IPS-NIHi7 (cell line): Measurements from ENCODE around the gene LRP6.
"Not testable (repeated sequence)": the region's sequence is repeated elsewhere in the genome, so short reads cannot be mapped to it uniquely, and the experiment has no call there.

Source experiments
- DNase-seq: peaks from one replicate; pipeline ENCODE4 v3.0.0; 2012; ENCODE audit warnings: mixed read lengths; ENCODE audit errors: extremely low spot score

LRP6 gene

DNA sequence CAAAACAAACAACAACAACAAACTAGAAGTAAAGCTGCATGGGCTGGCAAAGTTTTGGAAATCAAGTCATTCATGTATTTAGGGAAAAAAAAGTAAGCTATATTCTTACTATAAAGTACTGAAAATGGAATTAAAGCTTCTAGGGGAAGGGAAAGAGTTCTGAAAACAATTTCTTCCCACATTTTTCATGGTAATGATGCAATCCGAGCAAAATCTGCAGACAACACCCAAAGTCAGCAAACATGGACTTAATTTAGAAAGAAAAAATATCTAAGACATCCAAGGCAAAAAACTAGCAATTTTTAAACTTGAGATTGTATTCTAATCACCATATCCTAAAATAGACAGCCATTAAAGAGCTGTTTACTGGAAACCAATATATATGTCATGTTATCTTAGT is 86.3 kb downstream of the LRP6 start:
- DNase-seq = no peak

DNA sequence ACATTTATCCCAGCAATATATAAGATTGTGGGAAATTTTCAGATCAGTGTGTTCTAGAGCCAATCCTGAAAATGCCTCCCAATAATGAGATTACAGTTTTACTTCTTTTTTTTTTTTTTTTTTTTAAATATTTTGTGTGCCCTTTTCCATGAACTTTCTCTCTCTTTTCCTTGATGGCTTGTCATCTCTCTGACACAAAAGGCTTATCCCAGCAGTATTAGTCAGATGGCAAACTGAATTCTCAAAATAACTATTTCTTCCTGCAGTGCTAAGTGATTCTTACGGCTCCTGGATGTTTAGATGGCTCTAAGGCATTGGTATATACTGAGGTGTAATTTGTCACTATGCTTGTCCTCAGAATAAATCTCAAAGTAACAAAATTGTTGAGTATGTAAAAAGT is 86.7 kb downstream of the LRP6 start:
- no peak for DNase-seq

DNA sequence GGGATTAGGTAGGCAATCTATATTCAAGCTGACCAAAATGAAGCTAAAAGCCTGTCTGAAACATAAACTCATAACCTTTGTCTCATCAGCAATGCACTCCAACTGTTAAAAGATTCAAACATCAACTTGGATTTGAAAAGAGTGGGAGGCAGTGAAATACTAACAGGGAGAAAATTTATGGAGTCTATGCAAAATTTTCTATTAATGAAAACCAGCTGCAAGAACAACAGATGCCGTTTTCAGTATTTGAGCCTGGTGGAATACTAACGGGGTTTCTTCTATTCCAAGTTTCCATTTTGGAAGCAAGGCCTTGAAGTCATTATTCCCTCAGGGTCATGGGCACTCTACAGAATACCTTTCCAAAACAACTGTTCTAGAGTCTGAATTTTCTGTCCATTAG is 88.3 kb downstream of the LRP6 start:
- no peak for DNase-seq

DNA sequence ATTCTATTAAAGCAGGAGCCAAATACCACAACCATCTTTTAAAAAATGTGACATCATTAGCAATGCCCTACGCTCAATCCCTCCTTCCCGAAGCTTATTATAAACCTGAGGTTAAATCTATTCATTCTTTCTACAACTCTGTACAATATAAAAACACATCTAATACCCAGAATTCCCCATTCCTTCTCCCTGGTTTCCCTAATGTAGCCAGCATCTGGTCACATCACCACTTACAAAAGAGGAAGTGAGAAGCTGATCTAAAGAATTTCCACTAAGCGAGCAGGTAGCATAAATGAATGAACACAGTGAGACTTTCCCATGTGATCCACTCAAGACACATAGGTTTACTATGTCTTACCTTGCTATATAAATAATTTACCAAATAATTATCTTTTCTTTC is 90.4 kb downstream of the LRP6 start:
- DNase-seq = no peak

DNA sequence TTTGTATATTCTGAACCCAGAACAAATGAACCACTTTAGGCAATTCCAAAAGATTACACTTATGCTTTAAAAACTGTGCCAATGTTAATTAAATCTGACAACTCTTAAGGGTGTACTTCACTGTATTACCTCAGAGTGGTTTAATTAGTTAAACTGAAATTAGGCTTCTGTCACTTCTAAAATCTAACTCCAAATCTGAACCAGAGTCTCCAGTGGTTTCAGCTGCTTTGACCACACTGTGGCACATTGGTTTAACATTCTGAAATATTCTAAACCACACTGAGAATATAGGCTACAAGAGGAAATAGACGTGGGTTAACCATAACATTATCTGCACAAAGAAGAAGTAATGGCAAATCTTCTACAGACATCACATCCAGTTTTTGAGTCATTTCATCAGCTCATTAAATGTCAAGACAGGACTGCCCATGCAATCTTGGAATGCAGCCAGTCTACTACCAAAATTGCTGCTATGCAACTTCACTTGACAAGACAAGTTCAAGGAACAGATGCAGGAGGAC is 94.8 kb downstream of the LRP6 start:
- DNase-seq = no peak

DNA sequence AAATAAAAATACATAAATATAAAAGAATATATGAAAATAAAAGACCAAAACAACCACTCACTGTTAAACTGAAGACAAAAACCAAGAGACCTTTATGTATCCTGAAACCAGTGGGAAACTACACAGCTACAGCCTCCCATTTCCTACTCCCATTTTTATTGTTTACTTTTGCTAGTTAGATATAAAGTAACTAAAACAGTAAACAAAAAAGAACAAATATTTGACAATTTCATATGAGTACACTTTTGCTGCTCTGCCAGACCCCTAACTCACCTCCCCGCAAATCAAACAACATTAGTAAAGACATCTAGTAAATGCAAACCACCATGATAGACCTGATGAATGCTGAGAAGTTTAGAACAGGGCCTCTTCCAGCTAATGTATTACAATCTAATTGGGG is 99.0 kb downstream of the LRP6 start:
- DNase-seq = no peak

DNA sequence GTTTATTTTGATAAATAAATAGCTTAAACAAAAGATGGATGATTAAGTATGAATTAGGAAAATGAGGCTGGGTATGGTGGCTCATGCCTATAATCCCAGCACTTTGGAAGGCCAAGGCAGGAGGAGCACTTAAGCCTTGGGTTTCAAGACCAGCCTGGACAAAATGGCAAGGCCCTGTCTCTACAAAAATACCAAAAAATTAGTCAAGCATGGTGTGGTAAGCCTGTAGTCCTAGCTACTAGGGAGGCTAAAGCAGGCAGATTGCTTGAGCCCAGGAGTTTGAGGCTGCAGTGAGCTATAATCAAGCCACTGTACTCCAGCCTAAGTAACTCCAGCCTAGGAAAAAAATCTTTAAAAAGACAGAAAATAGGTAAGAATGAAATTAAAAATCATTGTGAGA is 100.1 kb downstream of the LRP6 start:
- no peak for DNase-seq

DNA sequence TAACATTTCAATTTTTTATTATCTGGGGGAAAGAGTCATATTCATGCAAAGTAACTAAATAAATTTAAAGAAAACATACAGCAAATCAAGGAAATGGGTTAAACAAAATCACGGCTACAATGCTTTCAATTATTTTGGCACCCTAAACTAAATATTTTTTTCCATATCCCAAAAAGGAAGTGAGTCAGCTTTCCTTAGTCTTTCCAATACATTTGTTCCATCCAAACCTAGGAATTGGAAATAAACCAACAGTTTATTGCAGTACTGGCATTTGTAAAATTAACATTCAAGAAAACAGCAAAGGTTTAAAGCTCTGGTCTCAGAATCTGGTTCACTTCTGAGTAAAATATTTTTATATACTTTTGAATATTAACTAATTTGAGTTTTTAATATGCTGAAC is 106.9 kb downstream of the LRP6 start:
- no peak for DNase-seq

DNA sequence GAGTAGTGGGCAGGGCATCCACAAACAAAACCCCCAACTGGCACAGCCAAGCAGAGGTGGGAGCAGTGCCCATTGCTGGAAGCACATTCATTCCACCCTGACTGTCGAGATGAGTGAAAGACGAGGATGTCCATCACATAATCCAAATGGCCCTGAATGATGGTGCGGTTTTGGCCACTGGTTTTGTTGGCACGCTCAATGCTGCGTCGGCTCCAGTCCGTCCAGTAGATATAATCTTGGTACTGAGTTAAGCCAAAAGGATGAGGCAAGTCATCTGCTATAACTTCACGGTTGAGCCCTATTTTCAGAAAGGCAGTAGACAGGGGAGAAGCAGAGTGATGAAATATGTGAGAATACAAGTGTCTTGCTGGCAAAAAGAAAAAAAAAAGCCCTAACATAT is 108.0 kb downstream of the LRP6 start:
- no peak for DNase-seq

DNA sequence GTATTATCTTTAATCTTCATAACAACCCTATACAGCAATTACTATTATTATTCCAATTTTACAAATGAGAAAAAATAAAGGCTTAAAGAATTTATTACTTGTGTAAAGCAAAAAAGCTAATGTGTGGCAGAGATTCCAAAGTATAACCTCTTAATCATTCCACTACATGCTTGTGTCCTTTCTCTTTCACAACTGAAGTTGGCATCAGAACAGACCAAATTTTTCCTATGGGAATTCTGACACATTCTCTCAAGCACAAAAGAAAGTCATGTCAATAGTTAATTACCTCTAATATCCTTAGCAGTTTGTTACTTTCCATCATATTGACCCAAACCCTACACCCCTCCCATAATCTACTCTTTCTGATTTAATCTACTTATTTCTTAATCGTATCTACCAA is 109.4 kb downstream of the LRP6 start:
- DNase-seq = no peak

DNA sequence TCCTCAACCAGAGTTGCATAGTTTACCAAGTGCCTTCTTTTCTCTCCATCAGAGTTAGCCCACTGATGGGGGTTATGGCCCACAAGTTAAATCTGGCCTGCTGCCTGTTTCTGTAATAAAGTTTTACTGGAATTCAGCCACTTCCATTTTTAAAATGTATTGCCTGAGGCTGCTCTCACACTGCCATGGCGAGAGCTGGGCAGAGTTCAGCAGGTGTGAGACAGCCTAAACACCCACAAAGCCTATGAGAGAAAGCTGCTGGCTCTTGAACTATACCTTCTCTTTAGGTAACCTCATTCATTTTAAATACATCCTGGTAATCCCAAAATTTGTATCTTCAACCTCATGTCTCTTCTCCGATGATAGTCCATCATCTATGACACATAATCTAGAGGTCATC is 110.0 kb downstream of the LRP6 start:
- no peak for DNase-seq

DNA sequence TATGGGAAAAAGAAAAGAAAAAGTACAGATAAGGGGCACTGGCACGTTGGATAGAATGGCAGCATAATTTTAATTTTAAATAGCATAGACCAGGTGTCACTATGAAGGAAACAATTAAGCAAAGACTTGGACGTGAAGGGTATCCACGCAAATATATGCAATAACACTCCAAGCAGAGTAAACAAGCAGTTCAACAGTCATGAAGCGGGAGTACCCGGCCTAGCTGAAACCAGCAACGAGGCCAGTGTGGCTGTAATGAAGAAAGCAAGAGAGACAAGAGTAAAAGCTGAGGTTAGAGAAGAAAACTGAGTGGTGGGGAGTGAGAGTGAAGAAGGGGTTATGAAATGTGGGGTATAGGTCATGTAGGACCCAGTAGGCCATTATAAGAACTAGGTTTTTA is 110.7 kb downstream of the LRP6 start:
- DNase-seq = no peak

DNA sequence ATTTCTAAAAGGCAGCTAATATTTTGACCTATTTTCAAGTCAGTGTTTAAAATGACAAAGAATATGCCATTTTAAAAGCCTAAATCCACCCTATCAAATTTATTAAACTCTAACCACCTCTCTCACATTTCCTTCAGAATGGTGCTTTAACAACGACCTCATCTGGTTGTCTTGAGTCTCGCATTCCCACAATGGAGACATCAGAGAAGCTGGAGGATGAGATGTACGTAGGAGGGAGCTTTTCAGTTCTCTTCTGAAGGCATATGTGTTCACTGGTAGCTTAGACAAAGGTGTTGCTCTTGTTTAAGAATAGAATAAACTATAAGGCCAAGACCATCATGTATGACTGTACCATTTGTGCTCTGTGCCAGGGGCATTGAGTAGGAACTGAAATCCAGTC is 113.2 kb downstream of the LRP6 start:
- no peak for DNase-seq

DNA sequence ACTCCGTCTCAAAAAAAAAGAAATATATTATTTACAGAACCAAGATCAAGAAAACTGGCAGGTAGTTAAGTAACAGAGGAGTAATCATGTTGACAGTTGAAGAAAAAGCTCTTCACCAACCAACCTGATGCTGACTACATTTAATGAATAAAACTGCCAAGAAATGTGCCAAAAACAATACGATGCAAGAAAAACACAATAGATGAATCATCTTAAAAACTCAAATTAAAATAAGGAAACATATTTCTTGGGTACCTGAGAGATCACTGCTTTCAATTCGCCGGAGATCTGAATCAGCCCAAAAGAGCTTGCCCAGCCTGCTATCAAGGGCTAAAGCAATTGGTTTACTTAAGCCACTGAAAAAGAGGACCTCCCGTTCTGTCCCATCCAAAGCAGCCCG is 119.7 kb downstream of the LRP6 start:
- no peak for DNase-seq

DNA sequence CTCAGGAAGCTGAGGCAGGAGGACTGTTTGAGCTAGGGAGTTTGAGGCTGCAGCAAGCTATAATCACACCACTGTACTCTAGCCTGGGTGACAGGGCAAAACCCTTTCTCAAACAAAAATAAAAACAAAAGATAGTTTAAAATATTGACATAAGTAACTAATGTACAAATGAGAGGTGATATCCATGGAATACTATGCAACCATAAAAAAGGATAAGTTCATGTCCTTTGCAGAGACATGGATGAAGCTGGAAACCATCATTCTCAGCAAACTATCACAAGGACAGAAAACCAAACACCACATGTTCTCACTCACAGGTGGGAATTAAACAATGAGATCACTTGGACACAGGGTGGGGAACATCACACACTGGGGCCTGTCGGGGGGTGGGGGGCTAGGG is 122.3 kb downstream of the LRP6 start:
- not testable (repeated sequence) for DNase-seq

DNA sequence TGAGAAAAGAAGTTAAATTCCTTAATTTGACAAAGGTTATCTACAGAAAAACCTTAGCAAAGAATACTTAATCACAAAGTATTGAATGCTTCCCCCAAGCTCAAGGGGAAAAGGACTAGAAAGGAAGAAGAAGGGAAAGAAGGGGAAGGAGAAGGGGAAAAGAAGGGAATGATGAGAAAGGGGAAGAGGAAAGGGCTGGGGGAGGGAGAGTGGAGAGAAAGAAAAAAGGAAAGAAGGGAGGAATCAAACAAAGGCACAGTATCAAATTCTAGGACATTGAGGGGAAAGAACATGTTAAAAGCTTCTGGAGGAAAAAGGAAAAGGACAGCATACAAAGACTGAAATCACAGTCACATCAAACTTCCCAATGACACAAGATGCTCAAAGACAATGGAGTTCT is 125.8 kb downstream of the LRP6 start:
- no peak for DNase-seq

DNA sequence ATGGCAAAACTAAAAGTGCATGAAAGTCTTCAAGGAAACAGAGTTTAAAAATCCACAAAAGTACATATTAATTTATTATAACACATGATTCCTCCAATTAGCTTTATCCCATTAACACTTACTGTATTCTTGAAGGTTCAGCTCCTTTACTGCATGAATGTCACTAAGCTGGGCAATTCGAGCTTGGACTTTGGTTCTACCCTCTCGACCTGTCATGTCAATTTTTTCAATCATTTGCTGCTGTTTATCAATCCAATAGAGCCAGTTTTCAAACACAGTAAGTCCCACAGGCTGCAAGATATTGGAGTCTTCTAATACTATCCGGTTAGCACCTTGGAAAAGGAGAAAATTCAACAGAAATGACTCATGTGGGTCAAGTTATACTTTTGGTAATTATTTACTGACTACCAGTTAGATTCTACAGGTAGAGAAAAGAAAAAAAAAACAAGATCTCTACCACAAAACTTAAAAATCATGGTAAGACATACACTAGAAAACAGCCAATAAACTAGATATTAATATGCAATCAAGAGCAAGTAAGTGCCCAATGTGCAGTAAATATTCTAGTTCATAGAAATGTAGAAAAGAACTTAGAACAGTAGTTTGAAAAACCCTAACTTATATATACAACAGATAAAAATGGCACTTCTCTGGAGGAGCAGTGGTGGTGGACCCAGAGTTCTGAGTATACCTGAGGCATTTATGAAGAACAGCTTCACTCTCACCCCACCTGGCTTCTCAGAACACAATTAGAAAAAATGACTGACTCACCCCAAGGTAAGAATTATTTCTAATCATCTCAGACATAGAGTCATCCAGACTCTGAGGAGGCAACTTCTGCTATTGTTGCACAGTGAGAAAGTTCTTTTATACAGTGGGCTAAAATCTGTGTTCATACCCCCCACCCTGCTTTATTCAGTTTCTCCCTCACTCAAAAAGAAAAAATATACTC is 128.4 kb downstream of the LRP6 start:
- no peak for DNase-seq

DNA sequence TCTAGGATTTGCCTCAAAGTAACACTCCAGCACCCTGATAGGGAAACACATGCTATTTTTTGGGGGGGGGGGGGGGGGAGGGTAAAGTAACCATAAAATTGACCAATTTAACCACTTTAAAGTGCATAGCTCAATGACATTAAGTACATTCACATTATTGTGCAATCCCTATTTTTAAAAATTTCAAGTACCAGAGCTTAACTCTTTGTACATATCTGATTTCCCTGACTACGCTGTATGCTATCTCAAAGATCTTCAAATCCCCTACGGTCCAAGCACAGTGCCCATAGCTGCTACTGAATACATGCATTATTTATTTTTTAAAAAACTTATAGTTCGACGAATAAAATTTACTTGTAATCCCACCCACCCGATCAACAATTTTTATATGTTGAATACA is 133.1 kb downstream of the LRP6 start:
- DNase-seq = no peak

DNA sequence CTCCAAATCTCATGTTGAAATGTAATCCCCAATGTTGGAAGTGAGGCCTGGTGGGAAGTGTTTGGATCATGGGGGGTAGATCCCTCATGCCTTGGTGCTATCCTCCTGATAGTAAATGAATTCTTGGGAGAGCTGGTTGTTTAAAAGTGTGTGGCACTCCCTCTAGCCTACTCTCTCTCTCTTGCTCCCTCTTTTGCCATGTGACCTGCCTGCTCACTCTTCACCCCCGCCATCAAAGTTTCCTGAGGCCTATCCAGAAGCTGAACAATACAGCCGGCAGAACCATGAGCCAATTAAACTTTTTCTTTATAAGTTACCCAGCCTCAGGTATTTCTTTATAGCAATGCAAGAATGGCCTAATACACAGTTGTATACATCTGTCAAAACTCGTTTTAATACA is 133.6 kb downstream of the LRP6 start:
- DNase-seq = no peak

DNA sequence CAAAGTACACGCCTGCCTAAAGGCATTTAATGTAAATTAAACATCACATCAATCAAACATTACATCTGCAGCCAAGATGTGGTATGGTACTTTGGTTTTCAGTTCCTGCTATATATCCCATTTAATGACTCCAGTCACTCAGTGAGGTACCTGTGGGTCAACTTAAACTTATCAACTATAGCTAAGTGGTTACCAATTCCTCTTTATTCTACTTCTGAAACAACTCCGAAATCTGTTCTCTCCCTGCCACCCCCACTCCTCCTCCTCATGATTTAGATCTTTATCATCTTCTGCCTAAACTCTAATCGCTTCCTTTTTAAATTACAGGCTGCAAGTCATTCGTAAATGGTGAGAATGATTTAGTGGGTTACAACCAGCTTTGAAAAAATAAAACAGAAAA is 138.2 kb downstream of the LRP6 start:
- DNase-seq = no peak

DNA sequence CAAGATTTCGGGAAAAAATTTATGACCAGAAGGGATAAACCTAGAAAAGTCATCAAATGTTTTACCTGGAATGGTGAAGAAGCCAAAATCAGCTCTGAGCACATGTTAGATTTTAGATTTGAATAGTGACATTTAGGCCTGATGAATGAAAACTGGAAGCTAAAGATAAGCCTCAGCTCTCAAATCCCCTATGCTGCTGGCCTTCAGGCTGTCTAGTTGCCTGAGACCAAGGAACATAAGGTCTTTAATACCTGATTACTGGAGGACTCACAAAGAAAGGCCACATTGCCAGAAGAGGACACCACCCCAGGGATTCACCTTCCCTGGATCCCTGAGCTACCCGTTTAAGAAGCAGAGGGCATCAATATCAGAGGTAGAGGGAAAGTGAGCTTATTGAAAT is 139.5 kb downstream of the LRP6 start:
- no peak for DNase-seq

DNA sequence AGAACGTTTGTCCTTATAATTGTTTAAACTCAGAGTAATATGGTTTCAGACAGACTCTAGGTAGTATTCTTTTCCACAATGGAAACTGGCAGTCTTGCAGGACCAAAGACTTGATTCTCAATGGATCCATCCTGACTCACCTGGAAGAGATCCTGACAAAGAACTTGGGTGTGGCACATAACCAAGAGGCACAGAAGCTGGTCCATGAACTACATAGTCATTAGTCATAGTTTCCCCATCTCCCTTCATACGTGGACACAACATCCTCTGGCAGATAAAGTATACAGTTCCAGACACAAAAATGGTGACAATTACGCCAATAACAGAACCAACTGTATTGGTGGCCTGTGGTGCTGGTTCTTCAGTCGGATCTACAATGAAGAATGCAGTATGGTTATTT is 140.3 kb downstream of the LRP6 start:
- no peak for DNase-seq

DNA sequence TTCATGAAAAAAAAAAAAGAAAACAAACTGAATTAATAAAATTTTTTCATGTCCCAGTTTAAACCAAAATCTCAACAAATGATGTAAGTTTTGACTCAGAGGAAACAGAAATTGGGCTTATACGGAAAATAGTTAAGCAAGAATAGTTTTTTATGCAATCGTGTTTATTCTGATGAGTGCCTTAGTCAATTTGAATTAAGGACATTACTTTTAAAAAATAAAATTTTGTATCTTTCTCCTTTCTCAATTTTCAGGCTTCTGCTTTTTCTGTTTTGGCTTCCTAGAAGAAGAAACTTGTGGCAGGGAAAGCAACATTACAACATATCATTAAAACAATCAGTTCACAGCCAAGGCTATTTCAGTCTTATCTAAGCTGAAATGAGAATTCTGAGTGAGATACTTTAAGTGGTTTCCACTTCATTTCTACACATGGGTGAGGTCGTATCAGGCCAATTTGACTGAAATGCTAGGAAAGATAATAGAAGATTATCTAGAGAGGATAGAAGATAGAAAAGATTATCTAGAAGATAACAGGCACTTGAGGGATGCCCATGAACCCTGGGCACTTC is 143.7 kb downstream of the LRP6 start:
- DNase-seq = no peak
